Measurements from ENCODE around the gene LCE2D.
"Not testable (repeated sequence)": the region's sequence is repeated elsewhere in the genome, so short reads cannot be mapped to it uniquely, and the experiment has no call there.

The LCE2D gene

GRCh38 chr1:152681616-152682015, 18.4 kb downstream of the LCE2D start:
- no peaks in the 10 kb centered on the region for H3K9me2 ChIP-seq (ENCODE audit: low read depth, low read length)
- H3K4me2 ChIP-seq (ENCODE audit: low read length) = no peak overlapping the region
- H2AFZ ChIP-seq (ENCODE audit: low read length) = no peak overlapping the region
- H3K4me1 ChIP-seq (ENCODE audit: insufficient read depth, low read length, severe bottlenecking) = no peaks in the 10 kb centered on the region
- no peaks in the 10 kb centered on the region for H3K9me3 ChIP-seq (ENCODE audit: low read length)
- H4K20me1 ChIP-seq (ENCODE audit: insufficient read depth, low read length) = no peaks in the 10 kb centered on the region
- H3K4me3 ChIP-seq (ENCODE audit: low read depth, low read length, poor library complexity, severe bottlenecking) = no peak overlapping the region
- H3F3A ChIP-seq (ENCODE audit: insufficient read depth, low read length) = no peaks in the 10 kb centered on the region
- no peaks in the 10 kb centered on the region for H3K27me3 ChIP-seq (ENCODE audit: insufficient read depth, low read length)
- H3K27ac ChIP-seq (ENCODE audit: low read depth, low read length, poor library complexity, severe bottlenecking) = no peak overlapping the region
- no peaks in the 10 kb centered on the region for H3K36me3 ChIP-seq (ENCODE audit: insufficient read depth, low read length)
- TF ChIP-seq EZH2 (IDR thresholded peaks at IDR 0.05; ENCODE audit: borderline replicate concordance, low read length) = no peak
- TF ChIP-seq CTCF (IDR thresholded peaks at IDR 0.05; ENCODE audit: low read length) = no peak
- H3K9ac ChIP-seq (ENCODE audit: low read length) = no peak overlapping the region
- no peaks in the 10 kb centered on the region for H3K79me2 ChIP-seq (ENCODE audit: insufficient read depth, low read length)

GRCh38 chr1:152683846-152684245, 20.7 kb downstream of the LCE2D start:
- Histone ChIP-seq H4K20me1 (ENCODE audit: insufficient read depth, low read length) (no peaks in the 10 kb centered on the region), H3K4me3 (ENCODE audit: low read depth, low read length, poor library complexity, severe bottlenecking) (no peak overlapping the region), H3K36me3 (ENCODE audit: insufficient read depth, low read length) (no peaks in the 10 kb centered on the region), H2AFZ (ENCODE audit: low read length) (no peak overlapping the region), H3K27me3 (ENCODE audit: insufficient read depth, low read length) (no peaks in the 10 kb centered on the region), H3F3A (ENCODE audit: insufficient read depth, low read length) (no peaks in the 10 kb centered on the region), H3K4me1 (ENCODE audit: insufficient read depth, low read length, severe bottlenecking) (no peaks in the 10 kb centered on the region), H3K9me3 (ENCODE audit: low read length) (no peaks in the 10 kb centered on the region), H3K27ac (ENCODE audit: low read depth, low read length, poor library complexity, severe bottlenecking) (no peak overlapping the region), H3K4me2 (ENCODE audit: low read length) (no peak overlapping the region), H3K9me2 (ENCODE audit: low read depth, low read length) (no peaks in the 10 kb centered on the region), H3K9ac (ENCODE audit: low read length) (no peak overlapping the region), H3K79me2 (ENCODE audit: insufficient read depth, low read length) (no peaks in the 10 kb centered on the region)
- TF ChIP-seq CTCF (IDR thresholded peaks at IDR 0.05; ENCODE audit: low read length) = no peak
- TF ChIP-seq EZH2 (IDR thresholded peaks at IDR 0.05; ENCODE audit: borderline replicate concordance, low read length) = no peak

DNA sequence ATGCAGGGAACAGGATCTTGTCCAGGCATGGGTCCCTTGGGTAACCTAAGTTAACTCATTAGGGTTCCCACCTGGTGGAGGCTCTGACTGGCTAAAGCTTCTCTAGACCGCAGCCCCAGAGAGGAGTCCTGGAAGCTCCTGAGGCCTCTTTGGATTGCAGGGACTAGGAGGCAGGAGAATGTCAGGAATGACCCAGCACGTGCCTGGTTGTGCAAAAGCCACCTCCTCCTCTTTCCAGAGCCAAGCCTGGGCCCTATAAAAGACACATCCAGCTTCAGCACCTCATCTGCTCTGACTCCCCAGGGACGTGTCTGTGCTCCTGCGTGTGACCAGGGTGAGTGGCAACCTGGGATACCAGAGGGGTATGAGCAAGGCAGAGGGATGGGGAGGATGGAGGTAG, 22.6 kb downstream of the LCE2D start, which contains the start of gene LCE2B:
TSS of gene LCE2B (plus strand) at position 301 of the 400 bp plus-strand sequence. CDS start 721 bp downstream, outside the sequence.
- H2AFZ ChIP-seq (ENCODE audit: low read length); H3K27ac ChIP-seq (ENCODE audit: low read depth, low read length, poor library complexity, severe bottlenecking); H3K9me3 ChIP-seq (ENCODE audit: low read length); H3K4me2 ChIP-seq (ENCODE audit: low read length); H3K4me3 ChIP-seq (ENCODE audit: low read depth, low read length, poor library complexity, severe bottlenecking); H3K27me3 ChIP-seq (ENCODE audit: insufficient read depth, low read length); H3K9me2 ChIP-seq (ENCODE audit: low read depth, low read length); H3K4me1 ChIP-seq (ENCODE audit: insufficient read depth, low read length, severe bottlenecking); H3K79me2 ChIP-seq (ENCODE audit: insufficient read depth, low read length); H3K36me3 ChIP-seq (ENCODE audit: insufficient read depth, low read length); H3K9ac ChIP-seq (ENCODE audit: low read length); H4K20me1 ChIP-seq (ENCODE audit: insufficient read depth, low read length); H3F3A ChIP-seq (ENCODE audit: insufficient read depth, low read length): not testable (repeated sequence)

Measured in OCI-LY1 (cell line).